Stimulated activated CD4-positive, alpha-beta T cell treated with anti-CD3 and anti-CD28 coated beads, Interleukin-4, amount 100 ng/mL, for 48 hours (primary cell): ENCODE data around the gene SH3TC2.
"Not testable (repeated sequence)": the region's sequence is repeated elsewhere in the genome, so short reads cannot be mapped to it uniquely, and the experiment has no call there.

Experiments
- DNase-seq, 2 donors: peaks; one replicate each; pipeline ENCODE4 v3.0.0-alpha.2; 2020; ENCODE audit warnings: low read depth in 2 of 2

The SH3TC2 gene

DNA sequence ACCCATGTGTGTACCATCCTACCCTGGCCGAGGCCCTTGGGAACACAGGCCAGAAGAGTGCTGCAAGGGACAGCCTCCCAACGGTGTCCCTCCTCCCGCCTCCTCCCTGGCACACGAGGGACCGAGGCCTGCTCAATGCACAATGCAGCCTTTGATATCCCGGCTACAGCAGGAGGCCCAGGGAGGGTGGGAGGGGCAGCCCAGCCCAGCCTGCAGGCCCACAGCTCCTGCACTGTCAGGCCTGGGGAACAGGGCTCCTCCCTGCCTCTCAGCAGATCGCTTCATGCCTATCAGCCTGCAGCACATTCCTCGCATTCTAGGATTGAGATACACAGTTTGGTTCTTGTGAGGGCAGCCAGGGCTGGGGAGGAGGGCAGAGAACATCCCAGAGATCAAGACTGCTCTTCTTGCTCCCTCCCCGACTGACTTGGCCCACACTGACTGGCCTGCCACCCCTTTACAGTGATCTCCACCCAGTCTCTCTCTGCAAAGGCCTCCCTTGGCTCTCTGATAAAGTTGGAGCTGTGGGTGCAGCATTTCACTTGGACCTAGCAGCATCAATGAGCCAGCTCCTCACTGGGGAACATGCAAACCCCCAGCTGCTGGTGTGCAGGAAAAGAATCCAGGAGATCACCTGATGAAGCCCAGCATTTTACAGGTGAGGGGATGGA lies at the start of gene SH3TC2:
Gene SH3TC2 (minus strand): TSS at position 46 of the 671 bp plus-strand sequence. CDS start 40 bp downstream, at position 6.
- no peak for DNase-seq

DNA sequence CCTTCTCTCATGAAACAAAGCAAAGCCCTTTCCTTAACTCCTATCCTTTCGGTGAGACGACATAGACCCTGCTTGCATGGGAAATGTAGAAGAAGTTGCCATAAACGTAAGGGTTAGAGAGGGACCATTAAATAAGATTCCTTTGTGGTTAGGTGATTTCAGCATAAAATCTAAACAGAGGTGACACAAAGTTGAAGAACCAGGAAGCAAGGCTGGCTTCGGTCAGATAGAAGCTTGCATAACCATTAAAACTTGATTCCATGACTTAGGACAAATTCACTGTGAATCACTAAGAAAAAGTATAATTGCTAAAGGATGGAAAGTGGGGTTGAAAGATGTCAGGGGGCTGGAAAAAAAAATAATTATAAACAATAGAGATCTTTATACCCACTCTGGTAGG lies 47.5 kb upstream of the SH3TC2 start:
- DNase-seq: no peak

- DNase-seq: no peak
Measured at GRCh38 chr5:149108651-149109280, 45.9 kb upstream of the SH3TC2 start.

GRCh38 chr5:149100331-149100730 lies 37.5 kb upstream of the SH3TC2 start:
- DNase-seq: no peak

- no peak for DNase-seq
Measured at GRCh38 chr5:149099920-149100319, 37.1 kb upstream of the SH3TC2 start.

DNA sequence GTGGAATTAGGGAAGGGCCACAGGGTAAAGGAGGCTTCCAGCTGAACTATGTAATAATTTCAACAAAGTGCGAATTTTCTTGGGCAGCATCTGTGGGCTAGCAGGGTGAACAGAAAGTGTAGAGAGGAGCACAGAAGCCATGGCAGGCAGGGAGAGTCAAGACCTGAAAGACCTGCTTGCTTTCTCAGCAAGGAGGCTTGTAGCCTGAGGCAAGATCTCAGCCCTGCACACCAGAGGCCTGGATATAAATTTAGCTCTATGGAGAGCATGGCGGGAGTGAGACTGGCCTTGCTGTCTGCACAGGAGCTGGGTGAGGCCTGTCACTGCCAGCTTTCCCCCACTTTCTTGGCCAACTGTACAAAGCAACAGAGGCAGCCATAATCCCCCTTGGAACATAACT lies 32.1 kb upstream of the SH3TC2 start:
- no peak for DNase-seq

- no peak for DNase-seq
Measured at GRCh38 chr5:149093625-149094024, 30.8 kb upstream of the SH3TC2 start.

GRCh38 chr5:149089796-149090195 lies 26.9 kb upstream of the SH3TC2 start:
- no peak for DNase-seq

DNA sequence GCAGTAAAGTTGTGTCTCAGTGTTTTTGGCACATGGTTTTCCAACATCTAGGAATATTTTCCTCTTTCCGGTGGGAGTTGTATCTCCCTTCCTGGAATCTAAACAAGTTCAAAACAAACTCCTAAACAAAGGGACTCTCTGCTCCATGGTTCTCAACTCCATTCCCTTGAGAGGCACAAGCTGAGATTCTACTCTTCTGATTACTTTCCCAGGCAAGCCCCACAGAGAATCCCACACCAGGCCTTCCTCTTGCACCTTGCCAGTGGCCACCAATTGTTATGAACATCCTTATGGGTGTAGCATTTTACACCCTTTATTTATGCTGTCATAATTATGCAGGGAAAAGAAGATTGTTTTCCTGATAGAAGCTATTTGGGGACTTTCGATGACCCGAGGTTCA lies 25.8 kb upstream of the SH3TC2 start:
- no peak for DNase-seq

DNA sequence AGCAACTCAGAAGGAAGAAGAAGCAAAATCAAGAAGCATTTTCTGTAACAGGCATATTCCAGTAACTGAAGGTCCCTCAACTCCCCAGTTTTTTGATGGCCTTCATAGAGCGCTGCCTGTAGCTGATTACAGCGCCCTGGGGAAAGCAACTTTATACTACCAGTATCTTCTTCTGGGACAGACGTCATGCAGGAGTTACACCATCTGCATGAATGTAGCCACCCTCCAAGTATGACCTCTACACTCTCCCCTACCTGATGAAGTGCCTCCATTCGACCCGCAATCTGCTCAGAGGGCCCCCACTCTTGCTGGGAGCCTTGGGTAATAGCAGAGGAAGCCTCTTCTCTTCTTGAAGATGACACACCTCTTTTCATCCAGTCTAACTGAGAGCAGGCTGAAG lies 21.0 kb upstream of the SH3TC2 start:
- no peak for DNase-seq

DNA sequence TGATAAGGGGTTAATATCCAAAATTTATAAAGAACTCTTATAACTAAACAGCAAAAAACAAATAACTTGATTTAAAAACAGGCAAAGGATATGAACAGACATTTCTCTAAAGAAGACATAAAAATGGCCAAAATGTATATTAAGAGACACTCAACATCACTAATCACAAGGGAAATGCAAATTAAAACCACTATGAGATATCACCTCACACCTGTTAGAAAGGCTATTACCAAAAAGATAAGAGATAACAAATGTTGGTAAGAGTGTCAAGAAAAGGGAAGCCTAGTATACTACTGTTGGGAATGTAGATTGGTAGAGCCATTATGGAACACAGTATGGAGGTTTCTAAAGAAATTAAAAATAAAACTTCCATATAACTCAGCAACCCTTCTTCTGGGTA lies 19.4 kb upstream of the SH3TC2 start:
- no peak for DNase-seq

DNA sequence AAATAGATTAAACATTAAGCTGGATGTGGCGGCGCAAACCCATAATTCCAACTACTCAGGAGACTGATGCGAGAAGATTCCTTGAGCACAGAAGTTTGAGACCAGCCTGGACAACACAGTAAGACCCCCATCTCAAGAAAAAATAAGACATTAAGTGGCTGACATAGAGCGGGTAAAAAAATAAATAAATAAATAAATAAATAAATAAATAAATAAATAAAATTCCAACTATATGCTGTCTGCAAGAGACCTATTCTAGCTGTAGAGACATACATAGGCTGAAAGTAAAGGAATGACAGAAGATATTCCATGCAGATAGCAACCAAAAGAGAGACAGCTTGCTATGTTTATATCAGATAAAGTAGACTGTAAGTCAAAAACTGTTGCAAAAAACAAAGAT lies 17.4 kb upstream of the SH3TC2 start:
- DNase-seq: no peak

DNA sequence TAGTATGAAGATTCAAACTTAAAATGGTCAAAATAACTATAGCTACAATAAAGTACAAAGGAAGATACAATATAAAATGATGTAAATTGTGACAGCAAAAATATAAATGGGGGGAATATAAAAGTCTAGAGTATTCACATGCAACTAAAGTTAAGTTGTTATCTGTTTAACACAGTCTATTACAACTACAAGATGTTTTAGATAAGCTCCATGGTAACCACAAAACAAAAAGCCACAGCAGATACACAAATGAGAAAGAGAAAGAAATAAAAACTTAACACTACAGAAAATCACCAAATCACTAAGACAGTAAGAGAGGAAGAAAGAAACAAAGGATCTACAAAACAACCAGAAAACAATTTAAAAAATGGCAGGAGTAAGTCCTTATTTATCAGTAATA lies 17.0 kb upstream of the SH3TC2 start:
- no peak for DNase-seq

GRCh38 chr5:149074071-149074470 lies 11.2 kb upstream of the SH3TC2 start:
- not testable (repeated sequence) for DNase-seq

DNA sequence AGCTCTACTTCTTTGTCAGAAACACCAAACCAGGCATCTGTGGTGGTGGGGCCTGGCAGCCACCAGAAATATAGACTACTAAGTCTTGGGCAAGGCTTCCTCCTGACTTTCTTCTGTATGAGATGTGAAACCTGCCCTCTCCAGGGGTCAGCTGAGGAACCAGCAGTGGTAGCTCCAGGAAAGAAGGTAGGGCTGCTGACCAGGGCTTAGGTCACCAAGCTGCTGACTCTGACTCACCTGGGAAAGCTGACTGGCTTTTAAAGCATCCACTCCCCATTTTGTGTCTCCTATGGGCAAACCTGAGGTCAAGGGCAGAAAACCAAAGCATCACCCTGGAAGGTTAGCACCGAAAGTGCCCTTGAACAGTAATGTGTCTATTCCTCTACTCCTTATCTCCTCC lies 10.4 kb upstream of the SH3TC2 start:
- DNase-seq: no peak

- no peak for DNase-seq
Measured at GRCh38 chr5:149072791-149073190, 9.9 kb upstream of the SH3TC2 start.

- no peak for DNase-seq
Measured at GRCh38 chr5:149072376-149072775, 9.5 kb upstream of the SH3TC2 start.

GRCh38 chr5:149071756-149072155 lies 8.9 kb upstream of the SH3TC2 start:
- no peak for DNase-seq

DNA sequence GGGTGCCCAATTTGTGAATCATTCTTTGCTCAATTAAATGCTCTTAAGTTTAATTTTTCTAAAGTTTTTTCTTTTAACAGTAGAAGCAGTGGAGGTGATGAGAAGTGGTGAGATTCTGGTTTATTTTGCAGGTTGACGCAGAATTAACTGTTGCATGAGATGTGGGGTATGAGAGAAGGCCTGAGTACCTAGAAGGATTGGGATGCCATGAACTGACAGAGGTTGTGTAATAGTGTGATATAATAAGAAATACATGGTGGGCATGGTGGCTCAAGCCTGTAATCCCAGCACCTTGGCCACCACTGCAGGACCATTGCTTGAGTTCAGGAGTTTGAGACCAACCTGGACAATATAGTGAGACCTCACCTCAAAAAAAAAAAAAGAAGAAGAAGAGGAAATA lies 8.4 kb upstream of the SH3TC2 start:
- no peak for DNase-seq

DNA sequence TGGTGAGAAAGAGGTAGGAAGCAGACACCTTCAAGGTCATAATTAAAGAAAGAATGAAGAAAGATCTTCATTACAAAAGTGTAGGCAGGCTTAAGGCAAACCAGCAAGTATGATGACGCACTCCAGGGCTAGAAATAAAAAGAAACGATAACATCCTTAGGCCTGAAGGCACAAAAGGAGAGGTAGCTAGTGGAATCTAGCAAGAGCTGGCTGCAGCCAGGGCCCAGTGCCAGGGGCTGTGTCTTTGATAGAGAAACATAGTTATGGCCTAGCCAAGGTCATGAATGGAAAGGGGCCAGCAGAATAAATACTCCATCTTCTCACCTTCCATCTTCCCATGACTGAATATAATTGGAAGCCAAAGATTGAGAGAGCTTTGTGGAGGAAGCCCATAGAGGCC lies 6.8 kb upstream of the SH3TC2 start:
- DNase-seq: no peak

- DNase-seq: no peak
Measured at GRCh38 chr5:149063896-149064478, 1.1 kb upstream of the SH3TC2 start.

DNA sequence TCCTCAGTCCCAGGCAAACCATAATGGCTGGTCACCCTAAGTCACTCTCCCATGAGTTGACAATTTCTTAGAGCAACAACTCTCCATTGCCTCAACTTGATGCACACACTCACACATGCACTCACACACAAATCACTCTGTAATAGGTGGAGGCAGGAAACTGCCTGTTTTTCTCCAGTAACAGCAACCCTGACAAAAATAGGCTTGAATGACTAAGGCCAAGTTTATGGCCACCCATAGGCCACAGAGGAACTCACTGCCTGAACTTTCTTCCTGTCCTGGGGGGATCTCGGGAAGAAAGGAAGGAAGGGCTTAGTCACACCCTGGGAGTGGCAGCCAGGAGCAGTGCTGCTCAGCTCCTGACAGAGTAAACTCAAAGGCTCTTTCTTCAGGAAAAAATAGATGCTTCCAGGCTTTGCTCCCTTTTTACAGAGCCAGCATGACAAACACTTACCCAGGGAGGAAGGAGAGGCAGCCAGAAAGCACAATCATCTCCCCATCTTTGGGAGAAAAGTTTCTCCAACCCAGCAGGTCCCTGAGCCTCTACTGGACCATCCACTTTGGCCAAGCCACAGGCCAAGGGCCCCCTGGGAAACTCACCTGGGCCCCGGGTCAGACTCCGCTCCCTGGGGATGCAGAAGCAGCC lies 368 bp downstream of the SH3TC2 start:
- no peak for DNase-seq

DNA sequence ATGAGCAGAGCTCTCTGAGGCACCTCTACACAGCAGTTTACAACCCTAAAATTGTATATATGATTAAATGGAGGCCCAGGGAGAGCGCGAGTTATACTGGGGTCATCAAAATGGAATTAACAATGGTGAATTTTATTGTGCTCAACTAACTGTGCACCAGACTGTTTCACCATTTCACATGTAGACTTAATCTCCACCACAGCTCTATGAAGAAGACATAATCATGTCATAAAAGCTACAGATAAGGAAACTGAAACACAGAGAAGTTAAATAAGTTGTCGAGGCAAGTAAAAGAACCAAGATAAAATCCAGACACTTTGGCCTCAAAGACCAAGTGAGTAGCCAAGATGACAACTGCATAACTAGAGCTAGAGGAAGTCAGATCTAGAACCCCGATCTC lies 1.5 kb downstream of the SH3TC2 start:
- no peak for DNase-seq
